Measurements from ENCODE around the gene EIF1.
"Not testable (repeated sequence)": the region's sequence is repeated elsewhere in the genome, so short reads cannot be mapped to it uniquely, and the experiment has no call there.

The EIF1 gene

GRCh38 chr17:41688641-41689496, at the start of gene EIF1:
EIF1 (plus strand) TSS chr17:41688885; CDS start chr17:41689039, 154 bp downstream.
- no peaks in the 10 kb centered on the region for H3K27me3 Mint-ChIP-seq
- peak within 1 kb of the TSS; percentile 93 for H3K4me3 Mint-ChIP-seq
- H3K4me1 Mint-ChIP-seq = peaks cover 17% of the 10 kb centered on the region
- H3K36me3 Mint-ChIP-seq = peaks cover 21% of the 10 kb centered on the region
- peak; percentile 100 for DNase-seq (ENCODE audit: low spot score in 2 of 2)
- H3K27ac Mint-ChIP-seq = peak within 1 kb of the TSS; percentile 100
- H3K9me3 Mint-ChIP-seq = no peaks in the 10 kb centered on the region
- ATAC-seq (ENCODE audit: low read depth) = peak; percentile 67

DNA sequence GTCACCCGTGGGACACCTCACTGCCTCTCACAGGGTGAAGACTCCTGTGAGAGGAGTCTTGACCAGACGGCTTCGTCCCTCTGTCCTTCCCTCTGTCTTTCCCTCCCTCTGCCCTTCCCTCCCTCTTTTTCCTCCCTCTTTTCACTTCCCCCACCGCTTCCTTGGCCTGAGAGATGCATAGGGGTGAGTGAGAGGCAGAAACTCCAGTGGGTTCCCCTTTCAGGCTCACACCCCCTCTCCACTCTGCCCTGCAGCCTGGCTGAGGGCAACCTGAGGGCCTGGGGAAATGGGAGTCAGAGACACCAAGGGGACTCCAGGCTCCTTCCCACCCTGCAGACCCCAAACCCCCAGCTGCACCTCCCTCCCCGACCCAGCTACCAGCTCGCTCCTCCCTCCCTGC, 49.7 kb upstream of the EIF1 start:
- Mint-ChIP-seq H3K4me3 (no peak overlapping the region), H3K36me3 (no peaks in the 10 kb centered on the region), H3K4me1 (no peaks in the 10 kb centered on the region), H3K27ac (no peak overlapping the region), H3K9me3 (no peaks in the 10 kb centered on the region), H3K27me3 (peaks cover 5% of the 10 kb centered on the region)
- DNase-seq (ENCODE audit: low spot score in 2 of 2) = no peak
- no peak for ATAC-seq (ENCODE audit: low read depth)

- Mint-ChIP-seq H3K9me3 (no peaks in the 10 kb centered on the region), H3K4me3 (no peak overlapping the region), H3K36me3 (no peaks in the 10 kb centered on the region), H3K27me3 (peaks cover 5% of the 10 kb centered on the region), H3K27ac (no peak overlapping the region), H3K4me1 (no peaks in the 10 kb centered on the region)
- no peak for ATAC-seq (ENCODE audit: low read depth)
- no peak for DNase-seq (ENCODE audit: low spot score in 2 of 2)
Observed at GRCh38 chr17:41639492-41640473, 48.9 kb upstream of the EIF1 start.

DNA sequence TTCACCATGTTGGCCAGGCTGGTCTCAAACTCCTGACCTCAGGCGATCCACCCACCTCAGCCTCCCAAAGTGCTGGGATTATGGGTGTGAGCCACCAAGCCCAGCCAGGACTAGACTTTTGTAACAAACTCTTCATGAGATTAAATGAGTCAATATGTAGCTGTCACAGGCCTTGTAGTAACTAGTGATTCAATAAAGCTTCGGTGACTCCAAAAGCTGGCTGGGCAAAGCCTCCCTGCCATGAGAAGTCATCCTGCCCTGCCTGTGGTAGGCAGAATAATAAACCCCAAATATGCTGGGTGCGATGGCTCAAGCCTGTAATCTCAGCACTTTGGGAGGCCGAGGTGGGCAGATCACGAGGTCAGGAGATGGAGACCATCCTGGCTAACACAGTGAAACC, 48.1 kb upstream of the EIF1 start:
- ATAC-seq (ENCODE audit: low read depth) = not testable (repeated sequence)

GRCh38 chr17:41642252-41643156, 46.2 kb upstream of the EIF1 start:
- Mint-ChIP-seq H3K9me3 (no peaks in the 10 kb centered on the region), H3K27ac (no peak overlapping the region), H3K4me3 (no peak overlapping the region), H3K4me1 (no peaks in the 10 kb centered on the region), H3K27me3 (peaks cover 3% of the 10 kb centered on the region), H3K36me3 (no peaks in the 10 kb centered on the region)
- DNase-seq (ENCODE audit: low spot score in 2 of 2) (no peak), ATAC-seq (ENCODE audit: low read depth) (no peak)

More for the DNA sequence above, 48.1 kb upstream of the EIF1 start:
- DNase-seq (ENCODE audit: low spot score in 2 of 2); H3K4me3 Mint-ChIP-seq; H3K4me1 Mint-ChIP-seq; H3K27me3 Mint-ChIP-seq; H3K27ac Mint-ChIP-seq; H3K36me3 Mint-ChIP-seq; H3K9me3 Mint-ChIP-seq: not testable (repeated sequence)

GRCh38 chr17:41647038-41647813, 41.5 kb upstream of the EIF1 start:
- H3K9me3 Mint-ChIP-seq = no peaks in the 10 kb centered on the region
- no peak overlapping the region for H3K4me3 Mint-ChIP-seq
- no peaks in the 10 kb centered on the region for H3K36me3 Mint-ChIP-seq
- DNase-seq (ENCODE audit: low spot score in 2 of 2) (no peak), ATAC-seq (ENCODE audit: low read depth) (no peak)
- H3K27me3 Mint-ChIP-seq = peaks cover 4% of the 10 kb centered on the region
- H3K4me1 Mint-ChIP-seq = peaks cover 6% of the 10 kb centered on the region
- no peak overlapping the region for H3K27ac Mint-ChIP-seq

DNA sequence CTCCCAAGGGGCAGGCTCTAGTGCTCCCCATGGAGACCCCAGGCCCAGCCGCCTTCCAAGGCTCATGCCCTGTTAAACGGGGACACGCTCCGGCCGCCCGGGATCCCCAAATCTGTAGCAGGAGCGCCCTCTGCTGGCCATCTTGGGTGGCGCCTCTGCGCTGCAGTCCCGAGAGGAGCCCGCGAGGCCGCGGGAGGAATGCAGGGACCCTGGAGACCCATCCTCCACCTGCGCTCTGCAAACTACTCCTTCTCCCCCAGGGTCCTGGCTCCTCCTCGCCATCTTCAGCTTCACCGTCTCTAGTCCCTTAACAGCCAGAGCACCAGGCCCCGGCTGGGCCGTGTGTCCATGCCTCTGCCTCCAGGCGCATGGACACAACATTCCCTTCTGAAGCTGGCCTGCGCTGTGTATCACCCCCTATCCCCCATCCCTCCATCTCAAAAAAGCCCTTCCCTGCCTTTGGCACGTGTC, 40.7 kb upstream of the EIF1 start:
- Mint-ChIP-seq H3K4me1 (peaks cover 6% of the 10 kb centered on the region), H3K36me3 (no peaks in the 10 kb centered on the region), H3K4me3 (peak overlapping the region; percentile 87), H3K9me3 (no peaks in the 10 kb centered on the region), H3K27me3 (peaks cover 4% of the 10 kb centered on the region), H3K27ac (peak overlapping the region; percentile 13)
- ATAC-seq (ENCODE audit: low read depth) (peak; percentile 72), DNase-seq (ENCODE audit: low spot score in 2 of 2) (peak; percentile 87 to 97)

DNA sequence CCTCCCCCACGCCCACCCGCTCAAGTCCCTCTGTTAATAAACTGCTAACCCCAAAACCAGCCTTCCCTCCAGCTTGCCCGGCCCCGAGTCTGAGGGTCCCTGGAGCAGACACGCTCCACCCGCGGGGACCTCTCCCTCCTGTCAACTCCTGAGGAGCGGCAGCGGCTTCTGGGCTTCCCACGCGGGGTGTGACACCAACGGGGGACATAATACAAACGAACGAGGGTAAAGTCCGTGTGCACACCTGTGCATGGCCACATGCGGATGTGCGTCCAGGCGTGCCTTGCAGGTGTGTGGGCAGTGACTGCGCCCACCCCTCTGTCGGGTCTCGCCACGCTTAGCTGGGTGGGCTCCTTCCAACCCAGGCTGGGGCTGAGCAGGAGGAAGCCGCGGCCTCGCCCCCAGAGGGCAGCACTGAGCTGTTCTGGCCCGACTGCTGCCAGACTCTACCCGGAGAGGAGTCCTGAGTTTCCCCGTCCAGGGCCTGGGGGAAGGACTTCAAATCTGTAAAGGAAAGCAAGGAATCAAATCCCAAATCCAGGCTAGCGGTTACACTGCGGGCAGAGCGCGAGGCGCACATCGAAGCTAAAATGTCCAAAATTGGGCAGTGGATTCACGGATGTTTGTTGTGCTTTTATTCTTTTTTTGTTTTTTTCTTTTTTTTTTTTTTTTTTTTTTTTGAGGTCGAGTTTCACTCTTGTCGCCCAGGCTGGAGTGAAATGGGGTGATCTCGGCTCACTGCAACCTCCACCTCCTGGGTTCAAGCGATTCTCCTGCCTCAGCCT, 40.1 kb upstream of the EIF1 start:
- Mint-ChIP-seq H3K27me3 (peaks cover 4% of the 10 kb centered on the region), H3K27ac (peak overlapping the region; percentile 13), H3K36me3 (no peaks in the 10 kb centered on the region), H3K9me3 (no peaks in the 10 kb centered on the region), H3K4me3 (peak overlapping the region; percentile 87), H3K4me1 (peaks cover 6% of the 10 kb centered on the region)
- ATAC-seq (ENCODE audit: low read depth) = peak; percentile 87
- DNase-seq (ENCODE audit: low spot score in 2 of 2) = peak; percentile 88 to 96

DNA sequence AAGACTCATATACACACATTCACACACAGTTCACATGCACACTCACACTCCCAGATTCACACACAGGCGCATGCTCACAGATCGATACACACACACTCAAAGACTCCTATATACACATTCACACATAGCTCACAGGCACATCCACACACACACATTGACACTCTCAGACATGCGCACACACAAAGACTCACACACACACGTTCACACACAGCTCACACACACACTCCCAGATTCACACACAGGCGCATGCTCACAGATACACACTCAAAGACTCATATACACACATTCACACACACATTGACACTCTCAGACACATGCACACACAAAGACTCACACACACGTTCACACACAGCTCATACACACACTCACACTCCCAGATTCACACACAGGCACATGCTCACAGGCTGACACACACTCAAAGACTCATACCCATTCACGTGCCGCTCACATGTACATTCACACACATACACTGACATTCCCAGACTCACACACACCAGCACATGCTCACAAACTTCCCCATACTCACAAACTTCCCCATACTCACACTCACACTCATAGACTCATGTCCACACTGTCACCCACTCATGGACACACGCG, 38.7 kb upstream of the EIF1 start:
- Mint-ChIP-seq H3K27me3 (peaks cover 4% of the 10 kb centered on the region), H3K9me3 (no peaks in the 10 kb centered on the region), H3K4me1 (peaks cover 6% of the 10 kb centered on the region), H3K36me3 (no peaks in the 10 kb centered on the region), H3K27ac (no peak overlapping the region), H3K4me3 (no peak overlapping the region)
- ATAC-seq (ENCODE audit: low read depth) = no peak
- no peak for DNase-seq (ENCODE audit: low spot score in 2 of 2)

- DNase-seq (ENCODE audit: low spot score in 2 of 2) (no peak), ATAC-seq (ENCODE audit: low read depth) (no peak)
- no peak overlapping the region for H3K4me3 Mint-ChIP-seq
- H3K36me3 Mint-ChIP-seq = no peaks in the 10 kb centered on the region
- H3K4me1 Mint-ChIP-seq = peaks cover 6% of the 10 kb centered on the region
- peaks cover 6% of the 10 kb centered on the region for H3K27me3 Mint-ChIP-seq
- H3K27ac Mint-ChIP-seq = no peak overlapping the region
- no peaks in the 10 kb centered on the region for H3K9me3 Mint-ChIP-seq
Observed at GRCh38 chr17:41650794-41651624, 37.7 kb upstream of the EIF1 start.

DNA sequence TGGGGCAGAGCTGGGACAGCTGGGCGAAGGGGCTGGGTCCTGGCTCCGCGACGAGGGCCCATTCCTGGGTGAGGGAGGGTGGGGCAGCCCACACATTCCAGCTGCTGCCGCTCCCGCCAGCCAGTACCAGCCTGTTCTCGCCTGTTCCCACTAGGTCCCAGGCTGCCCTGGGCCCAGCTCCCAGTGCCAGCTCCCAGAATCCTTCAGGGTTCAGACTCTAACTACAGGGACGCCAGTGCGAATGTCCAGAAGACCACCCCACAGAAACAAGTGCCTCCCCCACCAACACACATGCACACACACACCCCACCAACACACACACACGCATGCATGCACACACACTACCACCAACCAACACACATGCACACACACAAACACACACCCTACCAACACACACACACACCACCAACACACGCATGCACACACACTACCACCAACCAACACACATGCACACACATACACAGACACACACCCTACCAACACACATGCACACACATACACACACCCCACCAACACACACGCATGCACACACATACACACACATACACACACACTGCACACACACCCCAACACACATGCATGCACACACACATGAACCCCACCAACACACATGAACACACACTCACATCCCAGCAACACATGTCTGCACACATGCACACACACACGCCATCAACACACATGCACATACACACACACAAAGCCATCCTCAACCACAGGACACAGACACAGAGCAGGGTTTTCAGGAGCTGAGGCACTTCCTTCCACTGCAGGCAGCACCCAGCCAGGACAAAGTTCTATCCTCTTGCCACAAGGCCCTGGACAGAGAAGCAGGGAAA, 36.8 kb upstream of the EIF1 start:
- H3K4me3 Mint-ChIP-seq = no peak overlapping the region
- ATAC-seq (ENCODE audit: low read depth) (no peak), DNase-seq (ENCODE audit: low spot score in 2 of 2) (no peak)
- no peak overlapping the region for H3K27ac Mint-ChIP-seq
- no peaks in the 10 kb centered on the region for H3K9me3 Mint-ChIP-seq
- no peaks in the 10 kb centered on the region for H3K36me3 Mint-ChIP-seq
- H3K4me1 Mint-ChIP-seq = peaks cover 6% of the 10 kb centered on the region
- peaks cover 9% of the 10 kb centered on the region for H3K27me3 Mint-ChIP-seq
